GM12878 (cell line): ENCODE measurements around the gene SEMA4D. TPM values are rescaled to one million over a fixed set of nuclear protein-coding genes. Genes with fewer than 3 reads are reported as not detected.

Experiments
- ATAC-seq: fragments of 200-7000 bp; cut with Tn5 transposase; 3 replicates; pipeline ENCODE4 v1.9.1; 2020; ENCODE audit warnings: mild to moderate bottlenecking, moderate library complexity
- BruUV-seq: library from RNA; stranded (reverse); fragments of 400-500 nt; replicated peaks from 2 replicates; lab custom pipeline; 2021; lab: Mats Ljungman, UMichigan
- CTCF ChIA-PET: fragments of 300-600 bp; sonication (Branson Sonifier 250); formaldehyde crosslinking; extraction: SDS; loops from one replicate; lab custom pipeline; 2021; ENCODE audit warnings: inconsistent platforms; lab: Yijun Ruan, JAX
- POLR2A ChIA-PET: fragments of 350-600 bp; formaldehyde crosslinking; extraction: SDS; loops from one replicate; lab custom pipeline; 2021; ENCODE audit warnings: inconsistent platforms; lab: Charles Lee
- RAD21 ChIA-PET: fragments of 300-600 bp; sonication (Branson Sonifier 250); formaldehyde crosslinking; loops from one replicate; lab custom pipeline; 2023; ENCODE audit warnings: antibody characterized with exemption; ENCODE audit not compliant: unreplicated experiment; lab: Charles Lee
- SMC1A ChIA-PET: fragments of 300-600 bp; sonication (Branson Sonifier 250); formaldehyde crosslinking; loops from one replicate; lab custom pipeline; 2023; ENCODE audit not compliant: unreplicated experiment, uncharacterized antibody; lab: Charles Lee
- DNase-seq: peaks from one replicate; pipeline ENCODE4 v3.0.0-alpha.2; 2011; ENCODE audit warnings: low read depth, low spot score
- FAIRE-seq: peaks from 3 replicates; lab custom pipeline; 2011; peaks lifted over from hg19 to GRCh38; lab: Jason Lieb, UNC
- H2AFZ ChIP-seq: 2 replicates; pipeline ENCODE4 v1.6.0; 2011; ENCODE audit warnings: low read depth, low read length, control low read depth; ENCODE audit not compliant: control insufficient read depth
- H3K27ac ChIP-seq: 2 replicates; pipeline ENCODE4 v1.5.1; 2011; ENCODE audit warnings: control low read depth; ENCODE audit not compliant: control insufficient read depth, insufficient read depth
- H3K27me3 ChIP-seq, 2 experiments: replicated peaks in 1 of 2; 2 replicates each; pipeline versions ENCODE4 v1.6.0 to v1.6.1; 2011; ENCODE audit warnings: low read length in 1 of 2; ENCODE audit not compliant: control insufficient read depth in 2 of 2, insufficient read depth in 2 of 2
- H3K36me3 ChIP-seq, 2 experiments: 2 replicates each; pipeline ENCODE4 v1.5.1; 2011; ENCODE audit warnings: low read length in 1 of 2; ENCODE audit not compliant: control insufficient read depth in 2 of 2, insufficient read depth in 2 of 2
- H3K4me1 ChIP-seq: 2 replicates; pipeline ENCODE4 v1.6.1; 2011; ENCODE audit warnings: mild to moderate bottlenecking, low read length, moderate library complexity, mixed read lengths; ENCODE audit not compliant: control insufficient read depth, insufficient read depth
- H3K4me2 ChIP-seq: 2 replicates; pipeline ENCODE4 v1.6.0; 2011; ENCODE audit warnings: control low read depth; ENCODE audit not compliant: control insufficient read depth, insufficient read depth
- H3K4me3 ChIP-seq: fragments of 200-600 bp; sonication (generic); 2 replicates; pipeline ENCODE4 v1.5.1; 2016
- H3K79me2 ChIP-seq: 2 replicates; pipeline ENCODE4 v1.6.0; 2011; ENCODE audit warnings: low read length; ENCODE audit not compliant: control insufficient read depth, insufficient read depth
- H3K9ac ChIP-seq: 2 replicates; pipeline ENCODE4 v1.8.0; 2011; ENCODE audit warnings: low read length, control low read depth, mixed read lengths; ENCODE audit not compliant: control insufficient read depth, insufficient read depth
- H3K9me3 ChIP-seq: replicated peaks from 3 replicates; pipeline ENCODE4 v1.5.1; 2011; ENCODE audit warnings: mild to moderate bottlenecking, low read length; ENCODE audit not compliant: control insufficient read depth, insufficient read depth
- H4K20me1 ChIP-seq: 2 replicates; pipeline ENCODE4 v1.6.0; 2011; ENCODE audit not compliant: control insufficient read depth, insufficient read depth
- CHD4 ChIP-seq: fragments of 200-600 bp; sonication (generic); IDR thresholded peaks from 2 replicates; pipeline ENCODE4 v1.6.1; 2016; ENCODE audit warnings: mild to moderate bottlenecking
- FOXM1 ChIP-seq: IDR thresholded peaks from 2 replicates; pipeline ENCODE4 v1.6.1; 2012; ENCODE audit warnings: low read depth, mild to moderate bottlenecking, inconsistent platforms, low read length, moderate library complexity
- HDAC6 ChIP-seq: fragments of 200-600 bp; sonication (generic); IDR thresholded peaks from one replicate; pipeline ENCODE4 v1.8.0; 2017; ENCODE audit warnings: antibody characterized with exemption; ENCODE audit not compliant: unreplicated experiment
- HDGF ChIP-seq: fragments of 450-650 bp; IDR thresholded peaks from 2 replicates; pipeline ENCODE4 v1.6.1; 2016; ENCODE audit warnings: antibody characterized with exemption
- IRF3 ChIP-seq: fragments of 450-650 bp; IDR thresholded peaks from 2 replicates; pipeline ENCODE4 v1.6.1; 2014; ENCODE audit warnings: mild to moderate bottlenecking
- IRF4 ChIP-seq: IDR thresholded peaks from 2 replicates; pipeline ENCODE4 v1.6.1; 2011; ENCODE audit warnings: low read depth, low read length
- MYB ChIP-seq: fragments of 150-350 bp; IDR thresholded peaks from 2 replicates; pipeline ENCODE4 v1.6.1; 2014; ENCODE audit warnings: mild to moderate bottlenecking, low read depth, low read length, borderline replicate concordance
- PRDM15 ChIP-seq: fragments of 450-650 bp; formaldehyde crosslinking; IDR thresholded peaks from 2 replicates; pipeline ENCODE4 v1.4.0; 2020; ENCODE audit warnings: mild to moderate bottlenecking, moderate library complexity
- RAD21 ChIP-seq: IDR thresholded peaks from 2 replicates; pipeline ENCODE4 v1.6.1; 2011; ENCODE audit warnings: mild to moderate bottlenecking, low read depth, low read length, moderate library complexity; ENCODE audit not compliant: insufficient read depth
- SPI1 ChIP-seq: IDR thresholded peaks from 2 replicates; pipeline ENCODE4 v1.6.1; 2011; ENCODE audit warnings: low read depth, mild to moderate bottlenecking, low read length, moderate library complexity, borderline replicate concordance; ENCODE audit not compliant: insufficient read depth
- STAT3 ChIP-seq: IDR thresholded peaks from 2 replicates; pipeline ENCODE4 v1.6.1; 2011; ENCODE audit warnings: low read depth, low read length, improper control_type of control experiment
- SUZ12 ChIP-seq: fragments of 200-600 bp; sonication (generic); IDR thresholded peaks from one replicate; pipeline ENCODE4 v1.6.1; 2018; ENCODE audit warnings: antibody characterized with exemption, mild to moderate bottlenecking; ENCODE audit not compliant: unreplicated experiment
- ZNF207 ChIP-seq: fragments of 450-650 bp; IDR thresholded peaks from 2 replicates; pipeline ENCODE4 v1.6.1; 2014; ENCODE audit warnings: antibody characterized with exemption, mild to moderate bottlenecking, borderline replicate concordance
- ZNF384 ChIP-seq: IDR thresholded peaks from 2 replicates; pipeline ENCODE4 v1.6.1; 2012; ENCODE audit warnings: low read depth, mild to moderate bottlenecking, low read length, improper control_type of control experiment, borderline replicate concordance
- ZNF622 ChIP-seq: fragments of 450-650 bp; IDR thresholded peaks from 2 replicates; pipeline ENCODE4 v1.6.1; 2017; ENCODE audit warnings: mild to moderate bottlenecking, inconsistent platforms
- WGBS: methylation state at CpG from one replicate; pipeline ENCODE4 v1.1.6; 2016; ENCODE audit warnings: low lambda C conversion rate; ENCODE audit not compliant: insufficient replicate concordance, insufficient coverage; ENCODE audit errors: missing lambda C conversion rate; 5-methylcytosine and 5-hydroxymethylcytosine counted together
- in situ Hi-C: fragments of 300-500 bp; cut with MboI; formaldehyde crosslinking; loops from 9 replicates; pipeline ENCODE4 v1.14.3; 2018; ENCODE audit warnings: mixed read lengths
- intact Hi-C: fragments of 100-400 bp; cut with micrococcal nuclease; formaldehyde crosslinking; loops from one replicate; pipeline ENCODE4 v1.14.2; 2022; ENCODE audit not compliant: unreplicated experiment
- polyA plus RNA-seq, 11 experiments: library from polyadenylated mRNA; depleted of rRNA in 4 of 11; unstranded in 6 of 11; stranded (reverse) in 5 of 11; fragments of >200 nt; fragmentation: Nextera tagmentation in 4 of 11; fragmentation: Illumina TruSeq in 1 of 11; extraction: Ambion mirVana in 4 of 11; extraction: Trizol in 1 of 11; gene quantifications; 1 replicate in 1 of 11; 2 replicates in 10 of 11; pipeline versions ENCODE4 v1.2.1 to v1.2.3, GENCODE V29; 2011 to 2016; ENCODE audit warnings: inconsistent platforms in 2 of 11, missing spikeins in 2 of 11, low read depth in 1 of 11
- total RNA-seq, 4 experiments: library from RNA; depleted of rRNA in 3 of 4; stranded (reverse); fragments of >200 nt in 3 of 4; fragmentation: Illumina TruSeq in 1 of 4; extraction: Trizol in 1 of 4; gene quantifications; 2 replicates each; pipeline versions ENCODE4 v1.2.1 to v1.2.3, GENCODE V29; 2013 to 2021
- TF ChIP-seq, protein P1 (sequence below): fragments of 450-650 bp; IDR thresholded peaks from 2 replicates; pipeline ENCODE4 v1.6.1; 2018; ENCODE audit warnings: borderline replicate concordance, mild to moderate bottlenecking; ENCODE audit not compliant: partially characterized antibody

Gene SEMA4D
- total and polyA plus RNA-seq, 10 of the 15 experiments (the other 5 are each of a cell fraction or from before 2014, with no cell fraction given), result 15.1 to 136 (median 39.6) TPM

GRCh38 chr9:89386206-89386605 is 111.7 kb downstream of the SEMA4D start:
- CTCF ChIA-PET, result interaction anchor here (0.7 to 2.2 kb wide), 2 partner anchors 40 to 163 kb away, joined by 5 to 6 read pairs; no protein-coding TSS in a partner anchor

More at GRCh38 chr9:89386206-89386605, 111.7 kb downstream of the SEMA4D start:
- no peak for DNase-seq
- ChIA-PET POLR2A (no interaction called here), RAD21 (interaction anchor here (0.6 to 1.3 kb wide), 2 partner anchors 11 to 64 kb away, joined by 3 to 4 read pairs; no protein-coding TSS in a partner anchor), SMC1A (no interaction called here)
- no peaks in the 10 kb centered on the region for H4K20me1 ChIP-seq
- 97% methylated on average over 11 of the region's 11 CpGs for WGBS
- no peak overlapping the region for H3K4me3 ChIP-seq
- ATAC-seq, result no peak
- FAIRE-seq, result no peak
- in situ Hi-C loops (no loop called here), intact Hi-C loops (no loop called here)
- H3K4me2 ChIP-seq, result no peak overlapping the region
- no peak overlapping the region for H3K27ac ChIP-seq
- H3K27me3 ChIP-seq, result no peaks in the 10 kb centered on the region
- H3K9me3 ChIP-seq, result no peaks in the 10 kb centered on the region
- H3K9ac ChIP-seq, result no peak overlapping the region
- H3K4me1 ChIP-seq, result peaks cover 8% of the 10 kb centered on the region
- no TSS peak for BruUV-seq
- peaks cover 61 to 79% of the 10 kb centered on the region in 2 experiments for H3K36me3 ChIP-seq
- no peaks in the 10 kb centered on the region for H3K79me2 ChIP-seq
- no peak overlapping the region for H2AFZ ChIP-seq
- TF ChIP-seq MYB, result no peak
- no peak for TF ChIP-seq PRDM15 (CRISPR knock-in tag)
- TF ChIP-seq, protein P1, sequence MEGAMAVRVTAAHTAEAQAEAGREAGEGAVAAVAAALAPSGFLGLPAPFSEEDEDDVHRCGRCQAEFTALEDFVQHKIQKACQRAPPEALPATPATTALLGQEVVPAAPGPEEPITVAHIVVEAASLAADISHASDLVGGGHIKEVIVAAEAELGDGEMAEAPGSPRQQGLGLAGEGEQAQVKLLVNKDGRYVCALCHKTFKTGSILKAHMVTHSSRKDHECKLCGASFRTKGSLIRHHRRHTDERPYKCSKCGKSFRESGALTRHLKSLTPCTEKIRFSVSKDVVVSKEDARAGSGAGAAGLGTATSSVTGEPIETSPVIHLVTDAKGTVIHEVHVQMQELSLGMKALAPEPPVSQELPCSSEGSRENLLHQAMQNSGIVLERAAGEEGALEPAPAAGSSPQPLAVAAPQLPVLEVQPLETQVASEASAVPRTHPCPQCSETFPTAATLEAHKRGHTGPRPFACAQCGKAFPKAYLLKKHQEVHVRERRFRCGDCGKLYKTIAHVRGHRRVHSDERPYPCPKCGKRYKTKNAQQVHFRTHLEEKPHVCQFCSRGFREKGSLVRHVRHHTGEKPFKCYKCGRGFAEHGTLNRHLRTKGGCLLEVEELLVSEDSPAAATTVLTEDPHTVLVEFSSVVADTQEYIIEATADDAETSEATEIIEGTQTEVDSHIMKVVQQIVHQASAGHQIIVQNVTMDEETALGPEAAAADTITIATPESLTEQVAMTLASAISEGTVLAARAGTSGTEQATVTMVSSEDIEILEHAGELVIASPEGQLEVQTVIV, result no peak
- TF ChIP-seq SPI1, result no peak
- TF ChIP-seq SUZ12, result no peak
- no peak for TF ChIP-seq FOXM1
- TF ChIP-seq RAD21, result no peak
- no peak for TF ChIP-seq ZNF622
- no peak for TF ChIP-seq IRF4
- TF ChIP-seq HDGF, result no peak
- no peak for TF ChIP-seq STAT3
- TF ChIP-seq CHD4, result no peak
- no peak for TF ChIP-seq ZNF384
- no peak for TF ChIP-seq ZNF207
- TF ChIP-seq IRF3, result no peak
- TF ChIP-seq HDAC6, result no peak
